ENCODE measurements around the gene CDH13.

CDH13 gene

GRCh38 chr16:83329441-83329840, 702.7 kb downstream of the CDH13 start:
- Histone ChIP-seq H3K27me3 (ENCODE audit: insufficient read depth, low read depth, severe bottlenecking) (no peaks in the 10 kb centered on the region), H3K9me3 (ENCODE audit: severe bottlenecking) (no peaks in the 10 kb centered on the region), H3K27ac (no peak overlapping the region), H3K36me3 (no peaks in the 10 kb centered on the region), H3K4me3 (ENCODE audit: low read depth, low read length) (no peak overlapping the region)
- no peak for DNase-seq
- no peak for TF ChIP-seq CTCF (IDR thresholded peaks at IDR 0.05; ENCODE audit: low read depth, low read length)

GRCh38 chr16:83330251-83330650, 703.5 kb downstream of the CDH13 start:
- Histone ChIP-seq H3K27me3 (ENCODE audit: insufficient read depth, low read depth, severe bottlenecking) (no peaks in the 10 kb centered on the region), H3K4me3 (ENCODE audit: low read depth, low read length) (no peak overlapping the region), H3K9me3 (ENCODE audit: severe bottlenecking) (no peaks in the 10 kb centered on the region), H3K36me3 (no peaks in the 10 kb centered on the region), H3K27ac (no peak overlapping the region)
- no peak for DNase-seq
- no peak for TF ChIP-seq CTCF (IDR thresholded peaks at IDR 0.05; ENCODE audit: low read depth, low read length)

DNA sequence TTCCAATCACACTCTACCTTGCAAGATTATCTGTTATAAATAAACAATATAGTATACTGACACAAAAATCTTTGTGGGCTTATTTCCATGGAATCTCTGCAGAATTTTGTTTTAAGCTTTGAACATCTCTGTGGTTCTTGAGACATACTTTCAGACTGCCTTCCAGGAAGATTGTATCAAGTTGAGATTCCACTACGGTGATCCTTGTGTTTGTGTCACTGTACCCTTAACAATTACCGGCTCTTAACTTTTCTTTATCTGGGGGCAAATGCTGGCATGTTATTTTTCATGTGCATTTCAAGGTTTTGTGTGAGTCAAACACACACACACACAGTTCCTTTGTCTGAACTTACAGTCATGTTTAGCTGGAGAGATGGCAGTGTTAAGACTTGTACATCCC, 708.3 kb downstream of the CDH13 start:
- H3K4me3 ChIP-seq (ENCODE audit: low read depth, low read length) = no peak overlapping the region
- H3K27me3 ChIP-seq (ENCODE audit: insufficient read depth, low read depth, severe bottlenecking) = no peaks in the 10 kb centered on the region
- DNase-seq = no peak
- H3K9me3 ChIP-seq (ENCODE audit: severe bottlenecking) = no peaks in the 10 kb centered on the region
- no peaks in the 10 kb centered on the region for H3K36me3 ChIP-seq
- no peak overlapping the region for H3K27ac ChIP-seq
- no peak for TF ChIP-seq CTCF (IDR thresholded peaks at IDR 0.05; ENCODE audit: low read depth, low read length)

DNA sequence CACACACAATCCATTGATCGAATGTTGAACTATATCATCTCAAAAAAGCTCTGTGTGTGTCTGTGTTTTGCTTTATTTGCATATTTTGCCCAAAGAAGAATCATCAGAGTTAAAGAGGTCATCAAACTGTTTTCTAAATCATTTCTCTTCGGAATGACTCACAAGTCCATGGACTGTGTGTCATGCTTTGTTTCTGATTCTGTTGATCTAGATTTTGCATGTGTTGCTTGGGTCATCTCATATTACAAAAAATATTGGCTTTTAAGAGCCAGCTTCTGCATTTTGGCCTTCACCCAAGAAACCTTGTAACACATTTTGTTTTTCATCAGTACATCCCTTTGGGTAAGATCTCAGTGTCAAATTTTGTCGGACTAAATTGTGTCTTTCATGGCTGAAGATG, 709.8 kb downstream of the CDH13 start:
- Histone ChIP-seq H3K4me3 (ENCODE audit: low read depth, low read length) (no peak overlapping the region), H3K27ac (no peak overlapping the region), H3K27me3 (ENCODE audit: insufficient read depth, low read depth, severe bottlenecking) (no peaks in the 10 kb centered on the region), H3K36me3 (no peaks in the 10 kb centered on the region), H3K9me3 (ENCODE audit: severe bottlenecking) (no peaks in the 10 kb centered on the region)
- DNase-seq = no peak
- TF ChIP-seq CTCF (IDR thresholded peaks at IDR 0.05; ENCODE audit: low read depth, low read length) = no peak

DNA sequence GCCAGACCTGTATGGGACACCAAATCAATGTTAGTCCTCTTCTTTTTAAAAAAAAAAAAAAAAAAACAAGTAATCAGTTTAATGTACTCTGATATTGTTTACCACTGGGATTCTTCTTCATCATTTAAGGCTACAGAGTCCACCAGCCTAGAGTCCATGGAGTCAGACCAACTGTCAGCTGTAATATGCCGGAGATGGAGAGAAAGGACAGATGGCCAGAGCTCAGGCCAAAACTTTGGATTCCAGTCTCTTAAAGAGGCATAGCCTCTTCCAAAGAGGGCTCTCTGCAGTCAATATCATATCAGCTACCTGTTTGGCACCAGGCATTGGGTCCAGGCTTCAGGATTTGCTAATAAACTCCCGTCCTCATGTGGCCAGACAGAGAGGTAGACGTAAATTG, 711.4 kb downstream of the CDH13 start:
- Histone ChIP-seq H3K27me3 (ENCODE audit: insufficient read depth, low read depth, severe bottlenecking) (no peaks in the 10 kb centered on the region), H3K27ac (no peak overlapping the region), H3K36me3 (no peaks in the 10 kb centered on the region), H3K4me3 (ENCODE audit: low read depth, low read length) (no peak overlapping the region), H3K9me3 (ENCODE audit: severe bottlenecking) (no peaks in the 10 kb centered on the region)
- DNase-seq = no peak
- TF ChIP-seq CTCF (IDR thresholded peaks at IDR 0.05; ENCODE audit: low read depth, low read length) = no peak

- no peak for TF ChIP-seq CTCF (IDR thresholded peaks at IDR 0.05; ENCODE audit: low read depth, low read length)
- H3K4me3 ChIP-seq (ENCODE audit: low read depth, low read length) = no peak overlapping the region
- DNase-seq = no peak
- no peaks in the 10 kb centered on the region for H3K27me3 ChIP-seq (ENCODE audit: insufficient read depth, low read depth, severe bottlenecking)
- H3K36me3 ChIP-seq = no peaks in the 10 kb centered on the region
- no peak overlapping the region for H3K27ac ChIP-seq
- H3K9me3 ChIP-seq (ENCODE audit: severe bottlenecking) = no peaks in the 10 kb centered on the region
Observed at GRCh38 chr16:83338941-83339340, 712.2 kb downstream of the CDH13 start.
